ENCODE results near the gene WDFY3.

DNA sequence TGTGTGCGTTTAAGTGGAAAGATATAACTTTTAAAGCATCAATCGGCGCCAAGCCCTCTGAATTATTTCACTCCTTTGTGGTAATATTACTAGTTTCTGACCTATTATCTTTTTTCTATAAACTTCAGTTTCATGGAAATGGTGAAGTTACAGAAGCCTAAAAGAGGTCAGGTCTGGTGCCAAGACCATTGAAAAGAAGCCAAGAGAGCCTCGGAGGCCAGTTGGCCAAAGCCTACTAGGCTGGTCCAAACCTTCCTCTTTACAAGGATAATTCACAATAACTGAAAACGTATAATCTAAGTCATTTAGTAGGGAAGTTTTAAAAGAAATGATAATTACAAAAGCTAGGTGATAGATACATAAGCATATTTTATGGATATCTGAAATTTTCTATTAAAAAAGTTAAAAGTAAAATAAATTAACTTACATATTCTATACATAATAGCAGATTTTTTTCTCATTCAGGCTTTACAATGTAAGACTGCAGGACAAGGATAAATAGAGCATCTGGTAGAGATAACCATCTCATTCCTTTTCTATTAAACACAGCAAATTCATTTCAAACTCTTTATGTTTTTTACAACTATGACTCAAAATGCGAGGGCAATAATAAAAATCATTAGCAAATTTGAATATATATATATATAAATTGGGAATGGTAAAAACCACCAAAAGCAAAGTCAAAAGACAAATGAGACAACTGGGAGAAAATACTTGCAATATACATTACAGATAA, 49.2 kb downstream of the WDFY3 start:
- TF ChIP-seq, protein P1, sequence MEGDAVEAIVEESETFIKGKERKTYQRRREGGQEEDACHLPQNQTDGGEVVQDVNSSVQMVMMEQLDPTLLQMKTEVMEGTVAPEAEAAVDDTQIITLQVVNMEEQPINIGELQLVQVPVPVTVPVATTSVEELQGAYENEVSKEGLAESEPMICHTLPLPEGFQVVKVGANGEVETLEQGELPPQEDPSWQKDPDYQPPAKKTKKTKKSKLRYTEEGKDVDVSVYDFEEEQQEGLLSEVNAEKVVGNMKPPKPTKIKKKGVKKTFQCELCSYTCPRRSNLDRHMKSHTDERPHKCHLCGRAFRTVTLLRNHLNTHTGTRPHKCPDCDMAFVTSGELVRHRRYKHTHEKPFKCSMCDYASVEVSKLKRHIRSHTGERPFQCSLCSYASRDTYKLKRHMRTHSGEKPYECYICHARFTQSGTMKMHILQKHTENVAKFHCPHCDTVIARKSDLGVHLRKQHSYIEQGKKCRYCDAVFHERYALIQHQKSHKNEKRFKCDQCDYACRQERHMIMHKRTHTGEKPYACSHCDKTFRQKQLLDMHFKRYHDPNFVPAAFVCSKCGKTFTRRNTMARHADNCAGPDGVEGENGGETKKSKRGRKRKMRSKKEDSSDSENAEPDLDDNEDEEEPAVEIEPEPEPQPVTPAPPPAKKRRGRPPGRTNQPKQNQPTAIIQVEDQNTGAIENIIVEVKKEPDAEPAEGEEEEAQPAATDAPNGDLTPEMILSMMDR (IDR thresholded peaks at IDR 0.05), result no peak
- TF ChIP-seq POLR2A (IDR thresholded peaks at IDR 0.05), result no peak

Data from suprapubic skin (tissue), 3 donors.